ENCODE data around the gene ANKRD6.
A peak's percentile ranks its signal among the peaks of the same experiment; 100 is the strongest.
"Not testable (repeated sequence)": the region's sequence is repeated elsewhere in the genome, so short reads cannot be mapped to it uniquely, and the experiment has no call there.

The ANKRD6 gene

GRCh38 chr6:89638320-89639195 lies 205.6 kb downstream of the ANKRD6 start, which contains the start of gene LYRM2:
TSS of gene LYRM2 (minus strand) at chr6:89638747. CDS start at chr6:89638716, 31 bp downstream.
- DNase-seq (ENCODE audit: extremely low spot score), result peak; percentile 95
- ChIA-PET CTCF (interaction anchor here (0.5 to 1.2 kb wide), 3 partner anchors 12 to 266 kb away, joined by 3 to 4 read pairs (median 3); no protein-coding TSS in a partner anchor), POLR2A (interaction anchor here (0.6 to 2.1 kb wide), 14 partner anchors 9 to 341 kb away, joined by 3 to 7 read pairs (median 4); partner anchors contain the start of gene CASP8AP2)

GRCh38 chr6:89640804-89641203 lies 207.9 kb downstream of the ANKRD6 start:
- POLR2A ChIA-PET, result interaction anchor here (0.7 to 1.0 kb wide), 2 partner anchors 11 to 191 kb away, joined by 3 read pairs; no protein-coding TSS in a partner anchor
- DNase-seq (ENCODE audit: extremely low spot score), result no peak

More at GRCh38 chr6:89638320-89639195, 205.6 kb downstream of the ANKRD6 start, which contains the start of gene LYRM2:
- no peak for TF ChIP-seq FOXM1 (IDR thresholded peaks at IDR 0.05; ENCODE audit: borderline replicate concordance)
- TF ChIP-seq ELF4 (IDR thresholded peaks at IDR 0.05), result peak; percentile 79; the same call in 1 of the 2 replicates
- TF ChIP-seq L3MBTL2 (conservative IDR thresholded peaks at IDR 0.05), result peak; percentile 72; the same call in 1 of the 2 replicates

GRCh38 chr6:89641581-89641980 lies 208.6 kb downstream of the ANKRD6 start:
- CTCF ChIA-PET; DNase-seq (ENCODE audit: extremely low spot score): not testable (repeated sequence)
- POLR2A ChIA-PET, result interaction anchor here (1.0 kb wide), 1 partner anchor 10 kb away, joined by 3 read pairs; no protein-coding TSS in a partner anchor

More at GRCh38 chr6:89640804-89641203, 207.9 kb downstream of the ANKRD6 start:
- TF ChIP-seq ZNF384 (IDR thresholded peaks at IDR 0.05) (no peak), ELF4 (IDR thresholded peaks at IDR 0.05) (no peak), BHLHE40 (IDR thresholded peaks at IDR 0.05; ENCODE audit: borderline replicate concordance) (no peak), FOXM1 (IDR thresholded peaks at IDR 0.05; ENCODE audit: borderline replicate concordance) (no peak), CTBP1 (IDR thresholded peaks at IDR 0.05; ENCODE audit: borderline replicate concordance) (no peak), FOXK2 (IDR thresholded peaks at IDR 0.05) (no peak), SUZ12 (IDR thresholded peaks at IDR 0.05) (no peak), L3MBTL2 (conservative IDR thresholded peaks at IDR 0.05) (no peak), ARNT (IDR thresholded peaks at IDR 0.05) (no peak), HDGF (IDR thresholded peaks at IDR 0.05; ENCODE audit: borderline replicate concordance) (no peak), NFRKB (IDR thresholded peaks at IDR 0.05) (no peak)
- CTCF ChIA-PET, result interaction anchor here (0.6 kb wide), 1 partner anchor 14 kb away, joined by 6 read pairs; no protein-coding TSS in a partner anchor

GRCh38 chr6:89642956-89643355 lies 210.0 kb downstream of the ANKRD6 start:
- ChIA-PET POLR2A (no interaction called here), CTCF (no interaction called here)
- TF ChIP-seq CTBP1 (IDR thresholded peaks at IDR 0.05; ENCODE audit: borderline replicate concordance) (no peak), FOXK2 (IDR thresholded peaks at IDR 0.05) (no peak), SUZ12 (IDR thresholded peaks at IDR 0.05) (no peak), LEF1 (IDR thresholded peaks at IDR 0.05; ENCODE audit: borderline replicate concordance) (no peak), ZNF384 (IDR thresholded peaks at IDR 0.05) (no peak), TARDBP (IDR thresholded peaks at IDR 0.05) (no peak), ARNT (IDR thresholded peaks at IDR 0.05) (no peak), PKNOX1 (IDR thresholded peaks at IDR 0.05) (no peak), SP1 (IDR thresholded peaks at IDR 0.05) (no peak), FOXA1 (IDR thresholded peaks at IDR 0.05) (no peak), NFRKB (IDR thresholded peaks at IDR 0.05) (no peak), ELF4 (IDR thresholded peaks at IDR 0.05) (no peak), BHLHE40 (IDR thresholded peaks at IDR 0.05; ENCODE audit: borderline replicate concordance) (no peak), FOXM1 (IDR thresholded peaks at IDR 0.05; ENCODE audit: borderline replicate concordance) (no peak), L3MBTL2 (conservative IDR thresholded peaks at IDR 0.05) (no peak)
- no peak for DNase-seq (ENCODE audit: extremely low spot score)

- TF ChIP-seq FOXM1 (IDR thresholded peaks at IDR 0.05; ENCODE audit: borderline replicate concordance), result no peak
- TF ChIP-seq L3MBTL2 (conservative IDR thresholded peaks at IDR 0.05), result no peak
- no peak for TF ChIP-seq SP1 (IDR thresholded peaks at IDR 0.05)
- TF ChIP-seq FOXK2 (IDR thresholded peaks at IDR 0.05), result no peak
- no peak for TF ChIP-seq NFRKB (IDR thresholded peaks at IDR 0.05)
- TF ChIP-seq HDGF (IDR thresholded peaks at IDR 0.05; ENCODE audit: borderline replicate concordance), result no peak
- no peak for TF ChIP-seq ZNF384 (IDR thresholded peaks at IDR 0.05)
- TF ChIP-seq SUZ12 (IDR thresholded peaks at IDR 0.05), result no peak
- no peak for TF ChIP-seq ARNT (IDR thresholded peaks at IDR 0.05)
- no peak for TF ChIP-seq CTBP1 (IDR thresholded peaks at IDR 0.05; ENCODE audit: borderline replicate concordance)
- no peak for TF ChIP-seq FOXA1 (IDR thresholded peaks at IDR 0.05)
- TF ChIP-seq LEF1 (IDR thresholded peaks at IDR 0.05; ENCODE audit: borderline replicate concordance), result no peak
- TF ChIP-seq ELF4 (IDR thresholded peaks at IDR 0.05), result no peak
- TF ChIP-seq BHLHE40 (IDR thresholded peaks at IDR 0.05; ENCODE audit: borderline replicate concordance), result no peak
- no peak for TF ChIP-seq PKNOX1 (IDR thresholded peaks at IDR 0.05)
- ChIA-PET CTCF (no interaction called here), POLR2A (no interaction called here)
- DNase-seq (ENCODE audit: extremely low spot score), result no peak
Measured at GRCh38 chr6:89643406-89643805, 210.5 kb downstream of the ANKRD6 start.

- ChIA-PET CTCF (interaction anchor here (0.5 kb wide), 1 partner anchor 81 kb away, joined by 4 read pairs; no protein-coding TSS in a partner anchor), POLR2A (no interaction called here)
- DNase-seq (ENCODE audit: extremely low spot score), result no peak
- TF ChIP-seq ZNF384 (IDR thresholded peaks at IDR 0.05) (no peak), TARDBP (IDR thresholded peaks at IDR 0.05) (no peak), ARNT (IDR thresholded peaks at IDR 0.05) (no peak), CTBP1 (IDR thresholded peaks at IDR 0.05; ENCODE audit: borderline replicate concordance) (no peak), SUZ12 (IDR thresholded peaks at IDR 0.05) (no peak), PKNOX1 (IDR thresholded peaks at IDR 0.05) (no peak), SP1 (IDR thresholded peaks at IDR 0.05) (no peak), L3MBTL2 (conservative IDR thresholded peaks at IDR 0.05) (no peak), BHLHE40 (IDR thresholded peaks at IDR 0.05; ENCODE audit: borderline replicate concordance) (no peak)
Measured at GRCh38 chr6:89644864-89645263, 211.9 kb downstream of the ANKRD6 start.
